ENCODE results near the gene CA10. TPM values are rescaled to one million over a fixed set of nuclear protein-coding genes. Genes with fewer than 3 reads are reported as not detected.

CA10 gene
- total RNA-seq, 1 donor, result not detected

GRCh38 chr17:52149626-52150025, 8.9 kb downstream of the CA10 start:
- Histone ChIP-seq H3K4me2 (ENCODE audit: insufficient read depth, low read length) (no peak overlapping the region), H3K36me3 (ENCODE audit: insufficient read depth, low read length) (no peaks in the 10 kb centered on the region), H3K27ac (ENCODE audit: low read depth, low read length) (no peak overlapping the region), H4K20me1 (ENCODE audit: insufficient read depth, low read length) (no peaks in the 10 kb centered on the region), H2AFZ (ENCODE audit: low read length) (no peak overlapping the region), H3K9me3 (ENCODE audit: low read depth, low read length) (no peaks in the 10 kb centered on the region), H3K27me3 (ENCODE audit: insufficient read depth, low read length) (no peaks in the 10 kb centered on the region), H3K4me1 (ENCODE audit: insufficient read depth, low read length) (no peaks in the 10 kb centered on the region), H3K79me2 (ENCODE audit: insufficient read depth, low read length) (no peaks in the 10 kb centered on the region), H3K4me3 (ENCODE audit: insufficient read depth, low read length) (no peak overlapping the region)
- TF ChIP-seq CTCF (IDR thresholded peaks at IDR 0.05; ENCODE audit: extremely low read depth, low read depth, low read length), result no peak
- DNase-seq (ENCODE audit: insufficient read length, low spot score, missing footprints), result no peak

- no peak overlapping the region for H3K4me3 ChIP-seq (ENCODE audit: insufficient read depth, low read length)
- H4K20me1 ChIP-seq (ENCODE audit: insufficient read depth, low read length), result no peaks in the 10 kb centered on the region
- no peaks in the 10 kb centered on the region for H3K27me3 ChIP-seq (ENCODE audit: insufficient read depth, low read length)
- no peaks in the 10 kb centered on the region for H3K9me3 ChIP-seq (ENCODE audit: low read depth, low read length)
- H3K4me2 ChIP-seq (ENCODE audit: insufficient read depth, low read length), result no peak overlapping the region
- H3K4me1 ChIP-seq (ENCODE audit: insufficient read depth, low read length), result no peaks in the 10 kb centered on the region
- H2AFZ ChIP-seq (ENCODE audit: low read length), result no peak overlapping the region
- no peak for DNase-seq (ENCODE audit: insufficient read length, low spot score, missing footprints)
- no peaks in the 10 kb centered on the region for H3K36me3 ChIP-seq (ENCODE audit: insufficient read depth, low read length)
- H3K27ac ChIP-seq (ENCODE audit: low read depth, low read length), result no peak overlapping the region
- TF ChIP-seq CTCF (IDR thresholded peaks at IDR 0.05; ENCODE audit: extremely low read depth, low read depth, low read length), result no peak
- no peaks in the 10 kb centered on the region for H3K79me2 ChIP-seq (ENCODE audit: insufficient read depth, low read length)
These were observed 9.6 kb downstream of the CA10 start for GRCh38 chr17:52148969-52149351.

GRCh38 chr17:52148288-52148968, 10.1 kb downstream of the CA10 start:
- no peak overlapping the region for H3K4me3 ChIP-seq (ENCODE audit: insufficient read depth, low read length)
- no peaks in the 10 kb centered on the region for H4K20me1 ChIP-seq (ENCODE audit: insufficient read depth, low read length)
- H3K27me3 ChIP-seq (ENCODE audit: insufficient read depth, low read length), result no peaks in the 10 kb centered on the region
- no peak overlapping the region for H3K4me2 ChIP-seq (ENCODE audit: insufficient read depth, low read length)
- H3K79me2 ChIP-seq (ENCODE audit: insufficient read depth, low read length), result no peaks in the 10 kb centered on the region
- H3K4me1 ChIP-seq (ENCODE audit: insufficient read depth, low read length), result no peaks in the 10 kb centered on the region
- DNase-seq (ENCODE audit: insufficient read length, low spot score, missing footprints), result no peak
- H3K9me3 ChIP-seq (ENCODE audit: low read depth, low read length), result no peaks in the 10 kb centered on the region
- H2AFZ ChIP-seq (ENCODE audit: low read length), result no peak overlapping the region
- TF ChIP-seq CTCF (IDR thresholded peaks at IDR 0.05; ENCODE audit: extremely low read depth, low read depth, low read length), result no peak
- no peaks in the 10 kb centered on the region for H3K36me3 ChIP-seq (ENCODE audit: insufficient read depth, low read length)
- no peak overlapping the region for H3K27ac ChIP-seq (ENCODE audit: low read depth, low read length)

GRCh38 chr17:52147872-52148271, 10.6 kb downstream of the CA10 start:
- Histone ChIP-seq H3K9me3 (ENCODE audit: low read depth, low read length) (no peaks in the 10 kb centered on the region), H3K79me2 (ENCODE audit: insufficient read depth, low read length) (no peaks in the 10 kb centered on the region), H2AFZ (ENCODE audit: low read length) (no peak overlapping the region), H3K27me3 (ENCODE audit: insufficient read depth, low read length) (no peaks in the 10 kb centered on the region), H3K4me3 (ENCODE audit: insufficient read depth, low read length) (no peak overlapping the region), H3K4me2 (ENCODE audit: insufficient read depth, low read length) (no peak overlapping the region), H4K20me1 (ENCODE audit: insufficient read depth, low read length) (no peaks in the 10 kb centered on the region), H3K27ac (ENCODE audit: low read depth, low read length) (no peak overlapping the region), H3K36me3 (ENCODE audit: insufficient read depth, low read length) (no peaks in the 10 kb centered on the region), H3K4me1 (ENCODE audit: insufficient read depth, low read length) (no peaks in the 10 kb centered on the region)
- no peak for DNase-seq (ENCODE audit: insufficient read length, low spot score, missing footprints)
- TF ChIP-seq CTCF (IDR thresholded peaks at IDR 0.05; ENCODE audit: extremely low read depth, low read depth, low read length), result no peak
